Thoracic aorta (tissue), 2 donors: Measurements from ENCODE around the gene GPC6. TPM values are rescaled to one million over a fixed set of nuclear protein-coding genes. Genes with fewer than 3 reads are reported as not detected.

Experiments
- ATAC-seq: fragments of 150-250 bp; one replicate; pipeline ENCODE4 v1.8.0; 2017; ENCODE audit warnings: low read depth; ENCODE audit not compliant: insufficient number of reproducible peaks, low FRiP score
- DNase-seq: peaks from one replicate; pipeline ENCODE4 v3.0.0-alpha.2; 2020; ENCODE audit warnings: low spot score
- H3K27ac ChIP-seq, 2 donors: fragments of 200-600 bp; sonication (generic); 1 replicate in 1 of 2; 2 replicates in 1 of 2; pipeline ENCODE4 v1.5.1; 2016; ENCODE audit warnings: mild to moderate bottlenecking in 2 of 2, moderate library complexity in 2 of 2
- H3K27me3 ChIP-seq: fragments of 200-600 bp; sonication (generic); replicated peaks from 2 replicates; pipeline ENCODE4 v1.6.0; 2016; ENCODE audit warnings: mild to moderate bottlenecking; ENCODE audit not compliant: insufficient read depth
- H3K36me3 ChIP-seq: fragments of 200-600 bp; sonication (generic); one replicate; pipeline ENCODE4 v1.5.1; 2016
- H3K4me1 ChIP-seq, 2 donors: fragments of 200-600 bp; sonication (generic); 1 replicate in 1 of 2; 2 replicates in 1 of 2; pipeline versions ENCODE4 v1.5.1 to v1.6.0; 2016; ENCODE audit warnings: low read depth in 2 of 2, mild to moderate bottlenecking in 1 of 2; ENCODE audit not compliant: control insufficient read depth in 1 of 2
- H3K4me3 ChIP-seq: fragments of 200-600 bp; sonication (generic); 2 replicates; pipeline ENCODE4 v1.5.1; 2016; ENCODE audit warnings: mild to moderate bottlenecking
- H3K9me3 ChIP-seq: fragments of 200-600 bp; sonication (generic); 2 replicates; pipeline ENCODE4 v1.5.1; 2016
- CTCF ChIP-seq: fragments of 200-600 bp; sonication (generic); IDR thresholded peaks from one replicate; pipeline ENCODE4 v1.5.1; 2019; ENCODE audit warnings: antibody characterized with exemption
- total RNA-seq, 2 donors: library from RNA; depleted of rRNA; stranded (reverse); fragments of >200 nt; gene quantifications; one replicate each; pipeline versions ENCODE4 v1.1.0 to v1.2.3, GENCODE V29; 2016

Gene GPC6
- total RNA-seq, 2 donors from 2014 or later = 34.9 to 56.4 TPM

GRCh38 chr13:94246495-94246894 is 1019.9 kb downstream of the GPC6 start:
- TF ChIP-seq CTCF = no peak
- peaks cover 8% of the 10 kb centered on the region for H3K9me3 ChIP-seq
- no peaks in the 10 kb centered on the region for H3K4me1 ChIP-seq
- H3K36me3 ChIP-seq = no peaks in the 10 kb centered on the region
- DNase-seq (no peak), ATAC-seq (no peak)
- H3K27me3 ChIP-seq = no peaks in the 10 kb centered on the region
- H3K27ac ChIP-seq = no peak overlapping the region
- no peak overlapping the region for H3K4me3 ChIP-seq

GRCh38 chr13:94247890-94248289 is 1021.3 kb downstream of the GPC6 start:
- TF ChIP-seq CTCF = no peak
- no peak for ATAC-seq

GRCh38 chr13:94248454-94249228 is 1022.0 kb downstream of the GPC6 start:
- Histone ChIP-seq H3K36me3 (no peaks in the 10 kb centered on the region), H3K4me1 (no peaks in the 10 kb centered on the region), H3K27ac (no peak overlapping the region), H3K9me3 (peaks cover 8% of the 10 kb centered on the region), H3K4me3 (no peak overlapping the region), H3K27me3 (no peaks in the 10 kb centered on the region)
- ATAC-seq = no peak
- no peak for TF ChIP-seq CTCF
- no peak for DNase-seq

More at GRCh38 chr13:94247890-94248289, 1021.3 kb downstream of the GPC6 start:
- DNase-seq = no peak
- Histone ChIP-seq H3K4me1 (no peaks in the 10 kb centered on the region), H3K27me3 (no peaks in the 10 kb centered on the region), H3K27ac (no peak overlapping the region), H3K36me3 (no peaks in the 10 kb centered on the region), H3K4me3 (no peak overlapping the region), H3K9me3 (peaks cover 8% of the 10 kb centered on the region)

GRCh38 chr13:94249512-94249911 is 1022.9 kb downstream of the GPC6 start:
- TF ChIP-seq CTCF = no peak
- Histone ChIP-seq H3K36me3 (no peaks in the 10 kb centered on the region), H3K9me3 (peaks cover 8% of the 10 kb centered on the region), H3K27me3 (no peaks in the 10 kb centered on the region), H3K27ac (no peak overlapping the region), H3K4me3 (no peak overlapping the region), H3K4me1 (no peaks in the 10 kb centered on the region)
- no peak for DNase-seq
- no peak for ATAC-seq

GRCh38 chr13:94251831-94252608 is 1025.4 kb downstream of the GPC6 start:
- H3K36me3 ChIP-seq = no peaks in the 10 kb centered on the region
- no peak overlapping the region for H3K4me3 ChIP-seq
- no peak for ATAC-seq
- no peak for DNase-seq
- H3K9me3 ChIP-seq = no peaks in the 10 kb centered on the region
- no peaks in the 10 kb centered on the region for H3K27me3 ChIP-seq
- no peak for TF ChIP-seq CTCF
- H3K27ac ChIP-seq = no peak overlapping the region
- no peaks in the 10 kb centered on the region for H3K4me1 ChIP-seq
